PFSK-1 (cell line): Measurements from ENCODE around the gene CYP26B1.

Experiments
- POLR2AphosphoS5 ChIP-seq: IDR thresholded peaks from 2 replicates; pipeline ENCODE4 v1.6.1; 2012; ENCODE audit warnings: low read depth, mild to moderate bottlenecking, control low read depth, low read length, moderate library complexity
- SIN3A ChIP-seq: IDR thresholded peaks from 2 replicates; pipeline ENCODE4 v1.6.1; 2012; ENCODE audit warnings: mild to moderate bottlenecking, low read length, moderate library complexity, borderline replicate concordance; ENCODE audit not compliant: insufficient read depth
- TAF1 ChIP-seq: IDR thresholded peaks from 2 replicates; pipeline ENCODE4 v1.6.1; 2012; ENCODE audit warnings: low read length, control low read depth, borderline replicate concordance; ENCODE audit not compliant: insufficient read depth

DNA sequence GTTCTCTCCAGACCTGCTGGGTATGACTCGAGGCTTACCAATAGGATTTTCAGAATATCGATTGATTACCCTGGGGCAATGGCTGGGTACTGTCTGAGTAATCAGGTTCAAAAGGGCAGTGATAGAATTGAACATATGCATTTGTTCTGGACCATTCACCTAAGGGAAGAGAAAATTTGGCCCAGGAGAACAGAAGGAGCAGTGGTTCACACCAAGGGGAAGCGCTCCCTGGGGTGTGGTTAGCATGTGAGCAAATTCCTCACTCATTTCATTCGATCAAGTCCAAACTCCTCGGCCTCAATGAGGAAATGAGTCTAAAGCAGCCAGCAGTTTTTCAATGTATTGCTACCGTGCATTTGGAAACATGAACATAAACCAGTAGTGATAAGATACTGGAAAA, 55.6 kb downstream of the CYP26B1 start:
- TF ChIP-seq TAF1 = no peak
- TF ChIP-seq SIN3A = no peak
- no peak for TF ChIP-seq POLR2AphosphoS5
